ENCODE measurements around the gene SLK. TPM values are rescaled to one million over a fixed set of nuclear protein-coding genes. Genes with fewer than 3 reads are reported as not detected.

SLK gene
- polyA plus RNA-seq, 2 of the 4 experiments (the other 2 are of a cell fraction), result 23.3 to 29.2 TPM

DNA sequence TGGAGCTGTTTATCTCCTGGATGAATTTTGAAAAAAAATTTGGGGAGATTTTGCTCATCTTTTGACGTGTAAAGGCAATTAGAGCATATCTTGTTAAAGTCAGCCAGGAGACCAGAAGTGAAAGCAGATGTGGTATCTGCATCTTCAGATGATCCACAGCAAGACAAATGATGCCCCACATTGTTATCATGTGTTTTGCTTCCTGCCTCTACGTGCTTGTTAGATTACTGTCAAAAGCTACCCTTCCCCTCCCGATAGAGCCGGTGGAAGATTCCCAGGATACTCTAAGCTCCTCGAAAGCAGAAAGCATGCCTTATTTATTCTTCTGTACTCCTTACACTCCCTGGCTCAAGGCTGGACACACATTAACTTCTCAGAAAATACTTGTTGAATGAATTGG, 105.8 kb downstream of the SLK start (continued):
- TF ChIP-seq, protein P1, sequence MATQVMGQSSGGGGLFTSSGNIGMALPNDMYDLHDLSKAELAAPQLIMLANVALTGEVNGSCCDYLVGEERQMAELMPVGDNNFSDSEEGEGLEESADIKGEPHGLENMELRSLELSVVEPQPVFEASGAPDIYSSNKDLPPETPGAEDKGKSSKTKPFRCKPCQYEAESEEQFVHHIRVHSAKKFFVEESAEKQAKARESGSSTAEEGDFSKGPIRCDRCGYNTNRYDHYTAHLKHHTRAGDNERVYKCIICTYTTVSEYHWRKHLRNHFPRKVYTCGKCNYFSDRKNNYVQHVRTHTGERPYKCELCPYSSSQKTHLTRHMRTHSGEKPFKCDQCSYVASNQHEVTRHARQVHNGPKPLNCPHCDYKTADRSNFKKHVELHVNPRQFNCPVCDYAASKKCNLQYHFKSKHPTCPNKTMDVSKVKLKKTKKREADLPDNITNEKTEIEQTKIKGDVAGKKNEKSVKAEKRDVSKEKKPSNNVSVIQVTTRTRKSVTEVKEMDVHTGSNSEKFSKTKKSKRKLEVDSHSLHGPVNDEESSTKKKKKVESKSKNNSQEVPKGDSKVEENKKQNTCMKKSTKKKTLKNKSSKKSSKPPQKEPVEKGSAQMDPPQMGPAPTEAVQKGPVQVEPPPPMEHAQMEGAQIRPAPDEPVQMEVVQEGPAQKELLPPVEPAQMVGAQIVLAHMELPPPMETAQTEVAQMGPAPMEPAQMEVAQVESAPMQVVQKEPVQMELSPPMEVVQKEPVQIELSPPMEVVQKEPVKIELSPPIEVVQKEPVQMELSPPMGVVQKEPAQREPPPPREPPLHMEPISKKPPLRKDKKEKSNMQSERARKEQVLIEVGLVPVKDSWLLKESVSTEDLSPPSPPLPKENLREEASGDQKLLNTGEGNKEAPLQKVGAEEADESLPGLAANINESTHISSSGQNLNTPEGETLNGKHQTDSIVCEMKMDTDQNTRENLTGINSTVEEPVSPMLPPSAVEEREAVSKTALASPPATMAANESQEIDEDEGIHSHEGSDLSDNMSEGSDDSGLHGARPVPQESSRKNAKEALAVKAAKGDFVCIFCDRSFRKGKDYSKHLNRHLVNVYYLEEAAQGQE (IDR thresholded peaks at IDR 0.05), result no peak
- TF ChIP-seq TP53 (CRISPR knock-in tag; IDR thresholded peaks at IDR 0.05) (no peak), FOSB (CRISPR knock-in tag; IDR thresholded peaks at IDR 0.05) (no peak)

DNA sequence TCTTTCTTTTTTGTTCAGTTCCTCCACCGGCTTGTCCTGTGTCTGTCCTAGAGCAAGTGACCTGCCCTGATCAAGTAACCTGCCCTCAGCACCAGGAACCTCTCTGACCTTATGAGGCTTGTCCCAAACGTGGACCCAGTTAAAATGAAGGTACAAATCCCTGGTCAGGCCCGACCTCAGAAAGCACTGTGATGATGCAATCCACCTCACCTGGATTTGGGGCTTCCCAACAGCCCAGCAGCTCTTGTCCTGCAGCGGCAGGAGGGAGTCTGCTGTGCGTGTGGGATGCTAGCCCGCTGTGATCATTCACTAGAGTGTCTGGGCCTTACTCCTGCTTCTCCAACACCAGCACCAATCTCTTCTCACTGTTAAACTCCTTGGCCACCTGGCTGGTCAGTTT, 107.6 kb downstream of the SLK start:
- POLR2A ChIA-PET, result no interaction called here
- WGBS (ENCODE audit: missing lambda C conversion rate), result 64% methylated on average over 6 of the region's 6 CpGs
- DNase-seq (ENCODE audit: low read depth in 1 of 2, low spot score in 1 of 2) (no peak), FAIRE-seq (no peak), ATAC-seq (no peak)
- Histone ChIP-seq H3K9me3 (no peaks in the 10 kb centered on the region), H3K4me2 (no peak overlapping the region), H3K4me1 (no peaks in the 10 kb centered on the region), H3K27ac (no peak overlapping the region), H3K4me3 (no peak overlapping the region)
- TF ChIP-seq HDAC2 (IDR thresholded peaks at IDR 0.05), result no peak
- TF ChIP-seq KDM1A (IDR thresholded peaks at IDR 0.05; ENCODE audit: low read depth), result no peak
- no peak for TF ChIP-seq NPAS2 (CRISPR knock-in tag; IDR thresholded peaks at IDR 0.05; ENCODE audit: borderline replicate concordance)
- TF ChIP-seq, protein P2, sequence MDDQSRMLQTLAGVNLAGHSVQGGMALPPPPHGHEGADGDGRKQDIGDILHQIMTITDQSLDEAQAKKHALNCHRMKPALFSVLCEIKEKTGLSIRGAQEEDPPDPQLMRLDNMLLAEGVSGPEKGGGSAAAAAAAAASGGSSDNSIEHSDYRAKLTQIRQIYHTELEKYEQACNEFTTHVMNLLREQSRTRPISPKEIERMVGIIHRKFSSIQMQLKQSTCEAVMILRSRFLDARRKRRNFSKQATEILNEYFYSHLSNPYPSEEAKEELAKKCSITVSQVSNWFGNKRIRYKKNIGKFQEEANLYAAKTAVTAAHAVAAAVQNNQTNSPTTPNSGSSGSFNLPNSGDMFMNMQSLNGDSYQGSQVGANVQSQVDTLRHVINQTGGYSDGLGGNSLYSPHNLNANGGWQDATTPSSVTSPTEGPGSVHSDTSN (IDR thresholded peaks at IDR 0.05), result no peak
- TF ChIP-seq POLR2A (IDR thresholded peaks at IDR 0.05; ENCODE audit: low read length), result no peak
- no peak for TF ChIP-seq ZFP36 (IDR thresholded peaks at IDR 0.05; ENCODE audit: borderline replicate concordance, partially characterized antibody)
- no peak for TF ChIP-seq FOSL2 (IDR thresholded peaks at IDR 0.05)
- no peak for TF ChIP-seq FOSL2 (CRISPR knock-in tag; IDR thresholded peaks at IDR 0.05)
- TF ChIP-seq JUN (IDR thresholded peaks at IDR 0.05), result no peak
- no peak for TF ChIP-seq RARB (CRISPR knock-in tag; IDR thresholded peaks at IDR 0.05)
- TF ChIP-seq, protein P3, sequence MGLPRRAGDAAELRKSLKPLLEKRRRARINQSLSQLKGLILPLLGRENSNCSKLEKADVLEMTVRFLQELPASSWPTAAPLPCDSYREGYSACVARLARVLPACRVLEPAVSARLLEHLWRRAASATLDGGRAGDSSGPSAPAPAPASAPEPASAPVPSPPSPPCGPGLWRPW (IDR thresholded peaks at IDR 0.05), result no peak
- no peak for TF ChIP-seq EHMT2 (IDR thresholded peaks at IDR 0.05; ENCODE audit: low read depth)
- TF ChIP-seq, protein P4, sequence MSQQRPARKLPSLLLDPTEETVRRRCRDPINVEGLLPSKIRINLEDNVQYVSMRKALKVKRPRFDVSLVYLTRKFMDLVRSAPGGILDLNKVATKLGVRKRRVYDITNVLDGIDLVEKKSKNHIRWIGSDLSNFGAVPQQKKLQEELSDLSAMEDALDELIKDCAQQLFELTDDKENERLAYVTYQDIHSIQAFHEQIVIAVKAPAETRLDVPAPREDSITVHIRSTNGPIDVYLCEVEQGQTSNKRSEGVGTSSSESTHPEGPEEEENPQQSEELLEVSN (IDR thresholded peaks at IDR 0.05; ENCODE audit: borderline replicate concordance, low read depth), result no peak
- no peak for TF ChIP-seq SREBF2 (IDR thresholded peaks at IDR 0.05)
- CTCF ChIA-PET, result interaction anchor here (0.9 to 1.6 kb wide), 3 partner anchors 17 to 52 kb away, joined by 3 to 5 read pairs (median 3); partner anchors contain the start of gene SFR1

DNA sequence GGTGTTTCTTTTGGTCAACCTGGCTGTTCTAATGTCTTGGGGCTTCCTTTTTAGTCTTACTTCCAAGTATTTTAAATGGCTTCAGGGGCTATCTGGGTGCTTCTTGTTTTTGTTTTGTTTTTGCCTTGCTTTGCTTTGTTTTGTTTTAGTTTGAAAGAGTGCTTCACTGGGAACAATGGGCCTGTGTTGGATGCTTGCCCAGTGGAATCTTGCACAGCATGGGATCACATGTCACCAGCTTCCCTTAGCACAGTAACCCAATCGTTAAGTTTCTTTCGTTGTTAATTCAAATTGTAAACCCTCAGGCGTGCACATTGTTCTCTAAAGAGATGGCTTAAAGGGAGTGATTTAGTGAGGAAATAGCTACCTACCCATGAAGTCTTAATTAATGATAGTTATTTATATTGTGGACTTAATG, 109.8 kb downstream of the SLK start:
- POLR2A ChIA-PET, result no interaction called here
- TF ChIP-seq, protein P5, sequence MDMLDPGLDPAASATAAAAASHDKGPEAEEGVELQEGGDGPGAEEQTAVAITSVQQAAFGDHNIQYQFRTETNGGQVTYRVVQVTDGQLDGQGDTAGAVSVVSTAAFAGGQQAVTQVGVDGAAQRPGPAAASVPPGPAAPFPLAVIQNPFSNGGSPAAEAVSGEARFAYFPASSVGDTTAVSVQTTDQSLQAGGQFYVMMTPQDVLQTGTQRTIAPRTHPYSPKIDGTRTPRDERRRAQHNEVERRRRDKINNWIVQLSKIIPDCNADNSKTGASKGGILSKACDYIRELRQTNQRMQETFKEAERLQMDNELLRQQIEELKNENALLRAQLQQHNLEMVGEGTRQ (IDR thresholded peaks at IDR 0.05), result no peak
- TF ChIP-seq HDAC2 (IDR thresholded peaks at IDR 0.05) (no peak), GATA3 (IDR thresholded peaks at IDR 0.05; ENCODE audit: borderline replicate concordance) (no peak), ZC3H11A (IDR thresholded peaks at IDR 0.05) (no peak), FOXS1 (CRISPR knock-in tag; IDR thresholded peaks at IDR 0.05) (no peak), POLR2A (IDR thresholded peaks at IDR 0.05; ENCODE audit: low read length) (no peak), JUNB (IDR thresholded peaks at IDR 0.05) (no peak), RNF2 (IDR thresholded peaks at IDR 0.05; ENCODE audit: borderline replicate concordance, low read depth) (no peak), RAD21 (conservative IDR thresholded peaks at IDR 0.05 in 1 of 2, IDR thresholded peaks at IDR 0.05 in 1 of 2) (no peak), SMC3 (IDR thresholded peaks at IDR 0.05) (no peak)
- TF ChIP-seq, protein P6, sequence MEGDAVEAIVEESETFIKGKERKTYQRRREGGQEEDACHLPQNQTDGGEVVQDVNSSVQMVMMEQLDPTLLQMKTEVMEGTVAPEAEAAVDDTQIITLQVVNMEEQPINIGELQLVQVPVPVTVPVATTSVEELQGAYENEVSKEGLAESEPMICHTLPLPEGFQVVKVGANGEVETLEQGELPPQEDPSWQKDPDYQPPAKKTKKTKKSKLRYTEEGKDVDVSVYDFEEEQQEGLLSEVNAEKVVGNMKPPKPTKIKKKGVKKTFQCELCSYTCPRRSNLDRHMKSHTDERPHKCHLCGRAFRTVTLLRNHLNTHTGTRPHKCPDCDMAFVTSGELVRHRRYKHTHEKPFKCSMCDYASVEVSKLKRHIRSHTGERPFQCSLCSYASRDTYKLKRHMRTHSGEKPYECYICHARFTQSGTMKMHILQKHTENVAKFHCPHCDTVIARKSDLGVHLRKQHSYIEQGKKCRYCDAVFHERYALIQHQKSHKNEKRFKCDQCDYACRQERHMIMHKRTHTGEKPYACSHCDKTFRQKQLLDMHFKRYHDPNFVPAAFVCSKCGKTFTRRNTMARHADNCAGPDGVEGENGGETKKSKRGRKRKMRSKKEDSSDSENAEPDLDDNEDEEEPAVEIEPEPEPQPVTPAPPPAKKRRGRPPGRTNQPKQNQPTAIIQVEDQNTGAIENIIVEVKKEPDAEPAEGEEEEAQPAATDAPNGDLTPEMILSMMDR (IDR thresholded peaks at IDR 0.05), result no peak
- Histone ChIP-seq H3K9me3 (no peaks in the 10 kb centered on the region), H3K27ac (no peak overlapping the region), H3K4me2 (no peak overlapping the region), H3K4me1 (no peaks in the 10 kb centered on the region), H3K4me3 (no peak overlapping the region)
- ATAC-seq (no peak), FAIRE-seq (no peak), DNase-seq (ENCODE audit: low read depth in 1 of 2, low spot score in 1 of 2) (no peak)
- 70% methylated on average over 3 of the region's 3 CpGs for WGBS (ENCODE audit: missing lambda C conversion rate)
- CTCF ChIA-PET, result interaction anchor here (1.0 to 3.1 kb wide), 4 partner anchors 14 to 51 kb away, joined by 3 to 15 read pairs (median 6); partner anchors contain the start of gene SFR1

Data from A549 (cell line).